Measurements from ENCODE around the gene NKX2-3.

NKX2-3 gene

DNA sequence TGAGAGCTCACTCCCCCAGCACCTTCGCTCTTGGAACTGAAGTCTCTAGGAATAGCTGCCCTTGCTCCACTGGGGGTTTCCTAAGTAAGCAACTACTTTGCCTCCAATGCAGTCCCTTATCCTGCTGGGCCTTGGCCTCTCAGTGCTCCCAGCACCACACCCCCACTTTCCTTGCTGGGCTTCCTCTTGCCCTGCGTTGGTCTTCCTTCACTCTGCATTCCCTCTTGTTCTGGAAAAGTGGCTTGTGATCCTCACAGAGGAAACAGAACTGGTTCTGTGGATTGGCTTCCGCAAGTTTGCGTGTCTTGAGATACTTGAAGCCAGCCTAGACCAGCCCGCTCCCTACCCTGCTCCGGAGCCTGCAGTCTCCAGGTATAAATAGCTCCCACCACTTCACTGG lies 6.4 kb downstream of the NKX2-3 start:
- DNase-seq, result no peak

DNA sequence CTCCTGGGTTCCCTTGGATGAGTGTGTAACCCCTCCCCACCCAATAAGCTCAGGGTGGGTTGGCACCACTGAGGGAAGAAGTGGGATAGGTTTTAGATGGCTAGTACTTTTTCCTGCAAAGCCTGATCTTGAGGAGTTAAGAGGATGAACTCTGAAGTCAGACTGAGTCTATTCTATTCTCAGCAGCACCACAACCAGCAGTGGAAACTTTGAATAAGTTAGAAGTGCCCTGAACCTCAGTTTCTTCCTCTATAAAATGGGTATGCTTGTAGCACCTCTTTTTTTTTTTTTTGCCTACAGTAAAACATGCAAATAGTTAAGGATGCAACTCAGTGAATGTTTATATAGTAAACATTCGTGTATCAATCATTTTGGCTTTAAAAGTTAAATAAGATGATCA lies 7.1 kb downstream of the NKX2-3 start:
- DNase-seq, result no peak

DNA sequence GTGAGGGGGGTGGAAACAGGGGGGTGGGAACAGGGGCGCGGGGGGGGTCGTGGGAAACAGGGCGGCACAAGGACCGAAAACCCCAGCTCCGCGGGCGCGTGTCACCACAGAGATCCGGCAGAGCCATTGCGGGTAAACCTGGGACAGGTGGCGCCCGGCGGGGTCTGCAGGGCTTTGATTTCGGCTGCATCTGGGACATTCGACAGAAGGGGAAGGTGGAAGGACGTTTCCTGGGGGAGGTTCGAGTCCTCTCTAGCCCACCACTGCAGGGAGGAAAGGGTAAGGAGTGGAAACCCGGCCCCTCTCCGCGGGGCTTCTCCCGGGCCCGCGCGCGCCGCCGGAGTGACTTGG lies 7.5 kb downstream of the NKX2-3 start:
- no peak for DNase-seq

DNA sequence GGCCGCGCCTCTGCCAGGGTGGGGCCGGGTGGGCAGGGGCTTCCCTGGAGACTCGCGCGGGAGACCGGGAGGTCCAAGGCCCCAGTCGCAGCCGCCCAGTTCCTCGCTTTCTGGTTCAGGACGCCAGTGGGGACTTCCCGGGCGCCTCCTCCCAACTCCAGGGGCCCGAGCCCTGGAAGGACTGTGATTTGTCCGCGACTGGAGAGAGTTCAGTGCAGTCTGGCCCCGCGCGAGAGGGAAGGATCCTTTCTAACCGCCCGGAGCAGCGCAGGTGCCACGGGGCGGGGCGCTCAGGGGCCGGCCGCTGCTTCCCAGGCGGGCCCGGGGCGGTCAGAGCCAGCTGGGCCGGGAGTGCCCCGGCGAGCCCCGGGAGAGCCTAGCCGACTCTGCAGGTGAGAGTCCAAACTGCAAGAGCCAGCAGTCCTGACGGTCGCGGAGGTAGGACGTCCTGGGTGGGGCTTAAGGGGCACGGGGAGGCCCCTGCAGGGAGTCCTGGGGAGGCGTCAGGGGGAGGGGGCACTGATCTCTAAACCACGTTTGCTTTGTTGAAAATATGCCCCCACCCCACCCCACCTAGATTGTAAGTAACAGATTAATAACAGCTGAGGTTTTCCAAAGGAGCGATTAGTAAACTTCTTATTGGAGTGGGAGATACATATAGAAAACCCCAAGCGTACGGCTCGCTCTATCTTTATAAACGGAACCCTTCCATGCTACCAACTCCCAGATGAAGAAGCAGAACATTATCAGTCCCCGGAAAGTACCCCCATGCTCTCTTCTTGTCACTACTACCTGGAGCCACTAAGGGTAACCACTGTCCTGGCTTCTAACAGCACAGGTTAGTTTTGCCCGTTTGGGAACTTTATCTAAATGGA lies 8.2 kb downstream of the NKX2-3 start:
- DNase-seq, result no peak

DNA sequence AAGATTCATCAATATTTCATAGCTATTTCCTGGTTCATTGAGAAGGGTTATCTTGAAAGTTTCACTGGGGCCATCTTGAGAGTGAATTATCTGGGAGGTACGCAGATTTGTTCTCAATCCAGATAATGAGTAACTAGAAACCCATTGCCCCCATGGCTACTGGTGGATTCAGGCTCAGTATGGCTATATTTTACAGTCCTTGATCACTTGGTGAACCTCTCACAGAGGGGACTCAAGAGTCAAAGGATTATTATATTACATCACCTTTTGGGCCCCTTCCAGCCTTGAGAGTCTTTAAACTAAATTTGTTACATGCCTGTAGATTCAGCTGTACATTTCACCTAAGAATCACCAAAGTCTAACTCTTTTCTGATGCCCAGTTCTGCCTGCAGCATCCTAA lies 11.6 kb downstream of the NKX2-3 start:
- DNase-seq, result no peak

DNA sequence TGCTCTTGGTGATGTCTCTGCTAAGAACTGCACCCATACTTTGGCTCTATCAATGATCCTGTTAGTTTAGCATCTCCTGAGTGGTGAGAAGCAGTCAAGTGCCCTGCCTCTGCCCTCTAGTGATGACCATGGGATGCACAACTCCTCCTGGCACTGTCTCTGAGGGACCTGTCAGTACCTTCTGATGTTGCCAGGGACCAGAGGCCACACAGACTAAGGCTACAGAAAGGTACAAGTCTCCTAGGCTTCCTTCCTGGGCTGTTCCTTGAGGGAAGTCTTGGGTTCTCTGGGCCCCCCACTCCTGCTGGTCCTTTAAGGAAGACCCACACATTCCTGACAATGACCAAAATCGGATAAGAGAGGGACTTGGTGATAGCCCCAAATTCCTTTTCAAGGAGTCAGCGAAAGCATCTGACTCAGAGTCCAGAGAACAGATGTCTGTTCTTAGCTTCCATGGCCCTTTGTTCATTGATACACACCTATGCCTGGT lies 15.3 kb downstream of the NKX2-3 start:
- DNase-seq, result no peak

DNA sequence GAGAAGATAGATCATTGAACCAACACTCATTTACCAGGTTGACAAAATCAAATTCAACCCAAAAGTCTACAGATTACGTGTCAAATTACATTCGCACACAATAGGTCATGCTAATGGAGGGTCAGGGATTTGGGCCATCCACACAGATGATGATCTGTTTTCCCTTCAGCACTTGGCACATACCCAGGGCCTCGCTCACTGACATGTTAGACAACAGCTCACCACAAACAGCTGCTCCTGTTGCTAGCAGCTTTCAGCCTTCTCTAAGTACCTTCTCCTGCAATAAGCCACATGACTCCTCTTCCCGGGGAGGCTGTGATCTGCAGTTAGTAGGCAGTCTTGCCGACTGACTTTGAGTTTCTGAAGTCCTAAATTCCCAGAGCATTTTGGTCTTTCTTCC lies 18.4 kb downstream of the NKX2-3 start:
- no peak for DNase-seq

DNA sequence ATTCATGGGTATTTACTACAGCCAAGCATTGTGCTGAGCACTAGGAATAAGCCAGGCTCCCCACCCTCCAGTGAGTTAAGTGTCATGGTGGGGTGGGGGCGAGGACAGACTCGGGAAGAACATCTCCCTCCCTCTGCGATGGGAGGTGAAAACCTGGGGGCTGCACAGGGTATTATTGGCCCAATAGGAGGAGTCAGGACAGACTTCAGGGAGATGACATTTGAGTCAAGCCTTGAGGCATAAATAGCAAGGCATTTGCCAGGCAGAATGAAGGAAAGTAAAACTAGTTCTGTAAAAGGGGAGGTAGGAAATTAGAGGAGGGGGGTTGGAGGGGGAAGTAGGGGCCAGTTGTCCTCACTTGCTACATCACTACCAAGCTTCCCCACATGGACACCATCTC lies 18.9 kb downstream of the NKX2-3 start:
- no peak for DNase-seq

DNA sequence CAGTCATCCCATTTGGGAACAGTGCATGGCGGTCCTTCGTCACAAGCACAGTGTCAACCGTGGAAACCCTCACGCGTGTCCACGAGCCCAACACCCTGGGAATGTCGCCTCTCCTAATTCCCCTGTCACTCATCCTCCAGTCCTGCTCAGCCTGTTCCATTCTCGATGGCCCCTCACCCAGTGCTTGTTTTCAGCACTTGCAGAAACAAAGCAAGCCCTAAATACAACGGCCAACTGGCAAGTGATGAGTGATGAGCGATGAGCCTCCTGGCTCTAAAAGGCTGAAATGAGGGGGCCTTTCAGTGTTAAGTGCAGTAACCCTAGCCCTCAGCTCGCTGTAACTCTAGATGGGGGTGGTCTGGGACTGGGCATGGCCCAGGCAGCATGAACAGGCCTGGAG lies 22.6 kb downstream of the NKX2-3 start:
- DNase-seq, result no peak

DNA sequence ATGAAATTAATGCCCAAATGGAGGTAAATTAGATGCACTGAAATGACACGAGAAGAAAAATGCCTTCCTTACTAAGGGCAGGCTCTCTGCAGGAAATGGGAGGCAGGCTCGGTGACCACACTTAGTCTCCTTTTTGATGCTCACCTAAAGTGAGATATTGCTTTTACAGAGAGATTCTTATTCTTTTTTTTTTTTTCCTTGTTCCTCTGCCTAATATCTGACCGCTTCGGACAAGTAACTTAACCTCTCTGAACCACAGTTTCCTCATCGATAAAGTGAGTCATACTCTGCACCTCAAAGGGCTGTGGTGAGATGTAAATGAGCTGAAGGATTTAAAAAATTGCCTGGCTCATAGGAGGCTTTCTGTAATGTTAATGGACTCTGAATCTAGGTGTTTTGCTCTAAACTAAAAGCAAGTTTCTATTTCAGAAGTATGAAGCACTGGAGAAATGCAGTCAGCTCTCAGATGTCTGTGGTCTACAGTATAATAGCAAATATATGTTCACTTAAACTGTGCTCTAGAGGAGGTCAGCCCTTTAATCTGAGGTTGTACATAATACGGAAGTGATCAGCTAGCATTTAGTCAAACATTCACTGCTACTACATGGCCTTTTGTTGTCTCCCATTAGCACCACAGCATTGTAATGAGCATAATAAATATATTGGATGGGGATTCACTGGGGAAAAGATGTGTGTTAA lies 23.2 kb downstream of the NKX2-3 start:
- no peak for DNase-seq

DNA sequence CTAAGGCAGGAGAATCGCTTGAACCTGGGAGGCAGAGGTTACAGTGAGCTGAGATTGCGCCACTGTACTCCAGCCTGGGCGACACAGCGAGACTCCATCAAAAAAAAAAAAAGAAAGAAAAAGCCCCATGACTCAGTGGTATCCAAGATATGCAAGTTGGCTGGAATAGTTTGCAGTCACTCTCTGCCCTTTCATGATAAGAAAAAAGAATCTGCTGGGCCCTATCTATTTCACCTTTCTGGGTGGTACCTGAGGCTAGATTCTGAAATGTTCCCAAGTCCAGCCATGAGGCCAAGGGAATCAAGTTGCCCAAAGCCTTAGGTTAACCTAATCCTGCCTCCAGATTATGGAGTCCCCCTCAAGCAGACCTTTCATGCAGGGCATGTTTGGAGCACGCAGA lies 24.3 kb downstream of the NKX2-3 start:
- DNase-seq, result no peak

DNA sequence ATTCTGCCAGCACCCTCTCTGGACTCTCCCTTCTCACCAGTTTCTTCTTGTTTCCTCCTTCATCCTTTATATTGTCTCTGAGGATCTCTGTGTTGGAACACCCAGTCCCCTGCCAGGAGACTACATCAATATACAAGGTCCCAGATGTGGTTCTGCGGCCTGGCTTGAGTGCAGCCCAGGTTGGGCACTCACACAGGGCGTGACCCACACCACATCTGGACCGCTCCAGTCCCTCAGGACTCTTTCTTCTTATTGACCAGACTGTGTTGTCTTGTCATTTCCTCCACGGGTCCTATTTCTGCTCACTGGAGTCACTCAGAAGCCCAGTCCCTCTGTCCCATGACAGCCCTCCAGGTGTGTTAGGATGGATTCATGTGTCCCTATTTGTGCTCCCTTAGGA lies 26.0 kb downstream of the NKX2-3 start:
- DNase-seq, result no peak

DNA sequence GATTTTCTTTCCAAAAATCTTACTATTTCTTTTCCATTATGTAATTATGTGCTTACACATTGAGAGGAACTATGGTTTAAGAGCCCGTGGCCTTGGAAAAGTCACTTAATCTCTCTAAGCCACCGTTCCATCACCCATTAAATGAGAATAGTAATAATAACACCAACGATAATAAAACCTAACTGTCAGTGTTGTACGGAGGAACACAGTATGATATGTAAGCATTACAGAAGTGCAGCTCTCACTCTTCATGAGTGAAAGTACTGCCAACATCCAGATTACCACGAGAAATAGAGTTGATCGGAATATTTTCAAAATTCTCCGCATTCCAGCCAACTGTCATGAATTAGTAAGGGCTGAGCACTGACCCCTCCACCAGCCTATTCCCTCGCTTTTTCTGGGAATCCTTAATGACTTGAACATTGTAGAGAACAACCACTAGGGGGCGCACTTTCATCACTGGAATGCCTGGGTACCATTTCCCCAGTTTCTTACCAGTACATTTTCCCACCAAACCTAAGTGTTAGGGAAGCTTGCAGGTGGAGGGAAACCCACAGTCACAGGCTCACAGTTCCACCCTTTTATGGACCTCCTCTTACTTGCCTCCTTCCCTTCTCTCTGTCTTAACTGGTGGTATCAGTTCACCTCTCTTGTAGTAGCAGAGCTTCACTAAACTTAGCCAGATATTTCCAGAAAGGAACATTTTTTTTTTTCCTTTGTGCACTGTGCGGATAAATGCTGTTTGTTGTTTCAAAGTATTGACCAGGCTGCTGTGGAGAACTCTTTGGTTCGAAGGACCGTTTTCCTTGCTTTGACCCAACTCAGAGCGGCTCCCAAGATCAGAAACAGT lies 27.8 kb downstream of the NKX2-3 start:
- no peak for DNase-seq

DNA sequence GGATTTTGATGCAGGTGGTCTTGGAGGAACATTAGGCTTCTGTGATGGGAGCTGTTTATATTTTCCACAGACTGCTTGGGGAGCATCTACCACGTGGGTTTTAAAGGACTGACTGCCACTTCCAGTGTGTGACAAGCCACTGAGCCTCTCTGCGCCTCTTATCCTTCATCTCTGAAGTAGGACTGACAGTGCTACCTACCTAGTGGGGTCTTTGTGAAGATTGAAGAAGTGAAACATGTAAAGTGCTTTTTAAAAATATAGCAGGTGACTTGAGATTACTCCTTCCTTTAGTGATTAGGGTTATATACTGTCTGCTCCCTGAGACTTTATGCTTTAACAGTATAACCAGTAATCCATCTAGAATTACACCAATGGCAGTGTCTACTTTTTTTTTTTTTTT lies 29.9 kb downstream of the NKX2-3 start:
- no peak for DNase-seq

DNA sequence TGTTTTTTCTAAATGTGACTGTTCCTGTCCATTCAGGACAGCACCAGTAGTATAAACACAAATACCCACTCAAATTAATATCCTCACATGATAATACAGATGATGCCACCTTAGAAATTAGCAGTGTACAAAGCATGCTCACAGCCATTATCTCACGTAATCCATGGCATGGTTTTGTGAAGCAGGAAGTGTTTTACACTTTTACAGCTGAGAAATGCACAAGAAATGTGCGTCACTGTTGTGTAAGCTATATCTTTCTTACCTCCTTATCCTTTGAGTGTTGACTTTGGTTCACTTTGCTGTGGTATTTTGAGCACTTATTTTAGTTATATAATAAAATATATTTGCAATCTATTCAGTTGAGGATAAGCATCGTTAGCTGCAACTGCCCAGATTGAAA lies 31.6 kb downstream of the NKX2-3 start:
- no peak for DNase-seq

DNA sequence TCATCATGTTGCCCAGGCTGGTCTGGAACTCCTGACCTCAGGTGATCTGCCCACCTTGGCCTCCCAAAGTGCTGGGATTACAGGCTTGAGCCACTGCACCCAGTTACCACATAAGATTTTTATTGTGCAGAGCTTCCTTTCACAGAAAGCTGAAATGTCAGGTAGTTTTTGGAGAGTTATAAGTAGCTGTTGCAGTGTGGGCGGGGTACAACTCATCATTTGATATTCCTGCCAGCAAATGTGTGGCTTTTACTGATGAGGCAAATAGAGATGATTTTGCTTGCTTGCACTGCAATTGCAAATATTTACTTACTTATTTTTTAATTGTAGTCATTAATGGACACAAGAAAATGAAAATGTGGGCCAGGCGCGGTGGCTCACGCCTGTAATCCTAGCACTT lies 32.4 kb downstream of the NKX2-3 start:
- no peak for DNase-seq

DNA sequence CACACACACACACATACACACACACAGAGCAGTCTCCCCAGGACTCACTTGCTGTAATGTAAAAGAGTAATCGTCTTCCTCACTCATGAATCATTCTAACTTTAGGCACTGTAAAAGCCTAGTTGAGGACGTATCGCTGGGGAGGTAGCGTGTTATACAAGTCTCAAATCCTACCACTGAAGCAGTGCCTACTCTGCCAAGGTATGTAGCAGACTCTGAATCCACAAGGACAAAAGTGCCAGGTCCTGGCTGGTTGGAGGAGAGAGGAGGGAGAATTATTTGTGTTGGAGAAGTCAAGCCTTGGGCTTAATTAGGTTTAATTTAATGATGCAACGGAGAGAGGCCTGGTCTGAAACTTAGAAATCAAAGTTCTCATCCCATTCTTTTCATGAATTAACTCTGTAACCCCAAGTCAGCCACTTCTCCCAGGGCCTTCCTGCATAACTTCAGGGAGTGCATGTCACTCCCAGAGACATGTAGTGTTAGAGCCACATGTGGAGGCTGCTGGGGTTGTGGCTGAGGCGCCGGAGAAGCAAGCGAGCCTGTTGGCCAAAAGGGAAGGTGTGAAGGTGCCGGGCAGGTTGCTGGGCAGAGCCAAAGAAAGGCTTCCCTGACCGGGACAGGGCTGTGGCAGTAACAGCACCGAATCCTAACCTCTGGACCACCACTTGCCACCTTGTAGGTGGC lies 36.7 kb downstream of the NKX2-3 start:
- no peak for DNase-seq

DNA sequence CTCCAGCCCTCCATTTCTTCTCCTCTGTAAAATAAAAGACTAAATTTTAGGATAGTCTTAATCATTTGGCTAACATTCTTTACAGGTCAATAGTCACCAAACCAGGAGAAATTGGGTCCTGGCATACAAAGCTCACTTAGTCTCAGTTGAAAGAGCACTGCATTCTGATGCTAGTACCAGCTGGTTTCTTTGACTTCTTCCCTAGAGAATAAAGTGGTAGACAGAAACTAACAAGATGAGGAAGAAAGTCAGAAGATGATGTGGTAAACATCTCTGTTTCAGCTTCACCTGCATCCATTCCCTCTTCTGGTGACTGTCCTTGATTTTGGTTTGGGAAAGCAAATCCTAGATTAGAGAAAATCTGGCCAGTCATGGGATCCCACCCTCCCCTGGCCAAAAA lies 37.2 kb downstream of the NKX2-3 start:
- no peak for DNase-seq

DNA sequence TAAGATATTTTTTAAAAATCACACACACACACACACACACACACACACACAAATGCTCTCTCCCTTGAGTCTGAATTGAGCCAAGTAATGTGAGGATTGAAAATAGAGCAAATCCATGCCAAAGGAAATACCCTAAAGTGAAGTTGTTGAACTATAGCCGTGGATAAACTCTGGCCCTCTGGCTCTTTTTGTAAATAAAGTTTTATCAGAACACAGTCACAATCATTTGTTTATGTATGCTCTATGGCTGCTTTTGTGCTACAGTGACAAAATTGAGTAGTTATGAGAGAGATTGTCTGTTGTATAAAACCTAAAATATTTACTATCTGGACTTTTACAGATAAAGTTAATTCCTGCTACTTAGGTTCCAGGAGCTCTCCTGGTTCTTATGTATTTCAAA lies 39.1 kb downstream of the NKX2-3 start:
- DNase-seq, result no peak

DNA sequence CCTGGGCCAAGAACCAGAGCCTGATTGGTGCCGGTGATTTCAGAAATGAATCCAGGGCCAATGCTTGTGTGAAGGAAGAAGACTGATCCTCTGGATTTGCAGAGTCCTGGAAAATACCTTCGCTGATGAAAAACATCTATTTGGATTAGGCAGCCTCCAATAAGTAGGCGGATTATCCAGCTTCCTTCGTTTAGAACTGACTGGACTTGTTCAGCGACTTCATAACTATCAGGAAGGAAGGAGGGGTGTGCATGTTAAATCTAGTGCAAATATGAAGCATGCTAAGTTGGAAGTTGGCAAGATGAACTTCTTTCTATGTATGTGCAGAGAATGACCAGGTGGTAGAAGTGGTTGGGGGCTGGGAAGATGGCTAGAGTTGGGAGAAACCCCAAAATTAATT lies 41.0 kb downstream of the NKX2-3 start:
- DNase-seq, result no peak

DNA sequence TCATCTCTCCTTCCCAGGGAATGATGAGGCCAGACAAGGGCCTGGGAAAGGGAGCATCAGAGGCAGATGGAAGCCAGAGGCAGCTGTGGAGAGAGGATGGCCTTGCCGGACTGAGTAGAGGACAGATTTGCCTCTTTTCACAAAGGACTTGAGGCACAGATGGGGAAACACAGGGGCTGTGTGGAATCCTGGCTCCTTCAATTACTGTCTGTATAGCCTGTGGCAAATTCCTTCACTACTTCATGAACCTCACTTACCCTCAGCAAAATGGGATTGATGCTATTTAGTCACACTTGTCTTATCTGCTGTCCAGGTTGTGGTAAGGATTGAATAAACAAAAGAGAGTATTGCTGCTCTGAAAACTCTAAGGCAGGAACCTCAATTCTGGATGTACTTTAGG lies 47.2 kb downstream of the NKX2-3 start:
- no peak for DNase-seq

DNA sequence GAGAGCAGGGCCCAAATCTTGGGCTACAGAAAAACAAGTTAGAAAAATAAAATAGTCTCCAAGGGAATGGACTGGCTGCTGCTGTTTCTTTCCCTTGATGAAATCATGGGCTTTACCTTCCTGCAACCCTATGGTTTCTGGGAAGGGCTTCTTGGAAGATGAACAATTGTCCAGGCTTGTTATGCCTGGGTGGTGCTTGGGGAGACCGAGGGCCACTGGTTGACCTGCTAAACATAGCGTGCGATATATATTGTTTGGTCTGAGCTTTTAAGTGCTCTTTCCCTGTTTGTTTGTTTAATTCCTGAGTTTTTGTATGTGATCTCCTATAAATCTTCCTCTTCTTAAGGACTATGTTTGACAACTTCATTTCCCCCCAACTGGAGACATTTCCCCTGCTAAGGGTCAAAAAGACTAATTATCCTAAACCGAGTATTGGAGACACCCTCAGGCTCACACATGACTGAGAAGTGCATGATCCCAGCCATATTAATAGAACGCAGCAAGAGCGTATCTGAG lies 49.6 kb downstream of the NKX2-3 start:
- DNase-seq, result no peak

DNA sequence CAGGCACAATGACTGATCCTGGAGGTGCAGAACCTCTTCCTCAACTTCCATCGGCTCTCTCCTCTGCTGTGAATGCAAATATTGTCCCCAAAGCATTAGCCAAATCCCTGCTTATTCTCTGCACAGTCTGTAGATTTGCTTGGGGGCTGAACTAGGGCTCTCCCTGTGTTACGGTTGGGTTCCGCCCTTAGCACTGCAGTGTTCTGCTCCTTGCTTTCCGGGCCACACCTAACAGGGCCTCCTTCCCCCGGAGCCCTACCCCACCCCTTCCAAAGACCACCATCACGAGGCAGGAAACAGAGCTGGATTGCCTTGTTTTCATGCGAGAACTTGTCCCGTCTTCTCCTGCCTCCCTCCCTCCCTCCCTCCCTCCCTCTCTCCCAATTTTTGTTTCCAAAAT lies 50.9 kb downstream of the NKX2-3 start:
- no peak for DNase-seq

Measured in NCI-H446 treated with DMSO at 0.1 percent for 48 hours (cell line).